ENCODE measurements around the gene GPHN. TPM values are rescaled to one million over a fixed set of nuclear protein-coding genes. Genes with fewer than 3 reads are reported as not detected.

GPHN gene
- total RNA-seq, 1 experiment from 2014 or later = 23.4 TPM

DNA sequence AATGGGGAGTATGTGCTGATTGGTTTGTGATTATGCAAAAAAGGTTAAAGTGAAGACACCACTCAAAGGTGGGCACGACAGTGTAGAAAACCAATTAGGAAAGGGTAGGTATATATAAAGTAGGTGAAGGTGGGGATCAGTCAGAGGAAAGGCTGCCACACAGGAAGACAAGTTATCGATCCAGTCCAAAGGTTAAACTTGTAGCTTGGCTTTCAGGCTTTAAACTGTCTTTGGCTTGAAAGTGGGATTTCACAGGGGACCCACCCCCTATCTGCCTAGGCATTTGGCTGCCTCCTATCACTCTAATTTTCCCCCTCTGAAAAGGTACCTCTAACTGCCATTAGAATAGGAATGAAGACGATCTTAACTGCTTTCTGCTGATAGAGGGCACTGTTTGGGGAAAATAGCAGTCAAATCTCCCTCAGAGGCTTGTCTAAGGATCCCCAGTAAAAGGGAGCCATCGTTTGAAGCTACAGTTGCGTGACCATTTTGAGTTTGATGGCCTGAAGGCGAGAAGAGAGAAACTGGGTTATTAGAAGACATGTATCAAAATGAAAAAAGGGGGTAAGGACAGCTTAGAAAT is 250.2 kb downstream of the GPHN start:
- no peaks in the 10 kb centered on the region for H3K9me2 ChIP-seq (replicated peaks; ENCODE audit: low read length)
- no peaks in the 10 kb centered on the region for H3K36me3 ChIP-seq (ENCODE audit: low read depth, low read length)
- BruUV-seq (replicated peaks) = no TSS peak
- H3K9me3 ChIP-seq (ENCODE audit: low read length) = no peaks in the 10 kb centered on the region
- no peaks in the 10 kb centered on the region for H3K4me1 ChIP-seq (ENCODE audit: insufficient read depth, low read length)
- no peak overlapping the region for H3K27ac ChIP-seq (ENCODE audit: low read length)
- H3K79me2 ChIP-seq (ENCODE audit: low read length) = no peaks in the 10 kb centered on the region
- H4K20me1 ChIP-seq (ENCODE audit: low read length) = no peaks in the 10 kb centered on the region
- TF ChIP-seq, protein P1, sequence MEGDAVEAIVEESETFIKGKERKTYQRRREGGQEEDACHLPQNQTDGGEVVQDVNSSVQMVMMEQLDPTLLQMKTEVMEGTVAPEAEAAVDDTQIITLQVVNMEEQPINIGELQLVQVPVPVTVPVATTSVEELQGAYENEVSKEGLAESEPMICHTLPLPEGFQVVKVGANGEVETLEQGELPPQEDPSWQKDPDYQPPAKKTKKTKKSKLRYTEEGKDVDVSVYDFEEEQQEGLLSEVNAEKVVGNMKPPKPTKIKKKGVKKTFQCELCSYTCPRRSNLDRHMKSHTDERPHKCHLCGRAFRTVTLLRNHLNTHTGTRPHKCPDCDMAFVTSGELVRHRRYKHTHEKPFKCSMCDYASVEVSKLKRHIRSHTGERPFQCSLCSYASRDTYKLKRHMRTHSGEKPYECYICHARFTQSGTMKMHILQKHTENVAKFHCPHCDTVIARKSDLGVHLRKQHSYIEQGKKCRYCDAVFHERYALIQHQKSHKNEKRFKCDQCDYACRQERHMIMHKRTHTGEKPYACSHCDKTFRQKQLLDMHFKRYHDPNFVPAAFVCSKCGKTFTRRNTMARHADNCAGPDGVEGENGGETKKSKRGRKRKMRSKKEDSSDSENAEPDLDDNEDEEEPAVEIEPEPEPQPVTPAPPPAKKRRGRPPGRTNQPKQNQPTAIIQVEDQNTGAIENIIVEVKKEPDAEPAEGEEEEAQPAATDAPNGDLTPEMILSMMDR (conservative IDR thresholded peaks at IDR 0.05; ENCODE audit: low read depth, low read length) = peak; percentile 48
- no peak for TF ChIP-seq EZH2 (IDR thresholded peaks at IDR 0.05; ENCODE audit: low read length, unreplicated experiment)
- TF ChIP-seq EZH2phosphoT487 (IDR thresholded peaks at IDR 0.05; ENCODE audit: borderline replicate concordance, low read length) = no peak
- no peaks in the 10 kb centered on the region for H3K27me3 ChIP-seq (ENCODE audit: low read length)
- no peak overlapping the region for H3K9ac ChIP-seq (ENCODE audit: low read length)
- ChIA-PET POLR2A (ENCODE audit: unreplicated experiment) (no interaction called here), CTCF (no interaction called here)
- no peak overlapping the region for H3K4me3 ChIP-seq (ENCODE audit: low read length)
- H3K4me2 ChIP-seq (ENCODE audit: low read length) = no peak overlapping the region
- H2AFZ ChIP-seq (ENCODE audit: low read length) = no peak overlapping the region
- peak; percentile 10 for DNase-seq
- H3F3A ChIP-seq (ENCODE audit: low read length, unreplicated experiment) = no peaks in the 10 kb centered on the region
- intact Hi-C loops (cut with micrococcal nuclease) = no loop called here
- ATAC-seq = no peak

DNA sequence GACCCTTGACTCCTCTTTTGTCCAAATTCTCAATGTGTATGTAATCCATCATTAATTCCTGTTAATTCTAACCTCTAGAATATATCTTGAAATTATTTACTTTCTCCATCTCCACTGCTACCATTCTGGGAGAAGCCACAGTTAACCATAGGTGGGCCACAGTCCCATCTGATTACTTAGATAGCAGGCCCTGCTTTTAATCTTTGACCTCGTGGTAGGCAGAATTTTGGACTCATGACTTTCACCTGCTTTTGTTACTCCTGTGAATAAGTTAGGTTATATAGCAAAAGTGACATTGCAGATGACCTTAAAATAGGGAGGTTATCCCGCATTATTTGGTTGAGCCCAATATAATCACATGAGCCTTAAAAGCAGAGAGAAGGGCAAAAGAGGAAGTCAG is 264.2 kb downstream of the GPHN start:
- POLR2A ChIA-PET (ENCODE audit: unreplicated experiment) = no interaction called here

DNA sequence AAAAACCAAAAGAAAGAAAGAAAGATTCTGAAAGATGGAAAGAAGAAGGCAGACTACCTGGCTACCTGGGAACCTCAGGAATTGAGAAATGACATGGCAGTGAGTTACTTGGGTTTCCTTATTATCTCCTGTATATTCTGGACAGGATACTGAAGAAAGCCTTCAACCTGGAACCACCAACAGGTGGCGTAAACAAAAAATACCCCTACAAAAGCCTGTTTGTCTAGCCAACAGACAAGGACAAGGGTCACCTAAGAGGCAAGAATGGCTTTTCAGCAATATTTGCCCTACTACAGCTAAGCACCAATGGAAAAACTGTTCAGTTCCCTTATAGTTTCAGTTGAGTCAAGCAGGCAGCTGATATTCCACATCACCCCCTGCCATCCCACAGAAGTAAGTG is 274.9 kb downstream of the GPHN start:
- no peak overlapping the region for H3K9ac ChIP-seq (ENCODE audit: low read length)
- no peaks in the 10 kb centered on the region for H3K36me3 ChIP-seq (ENCODE audit: low read depth, low read length)
- H3K9me2 ChIP-seq (replicated peaks; ENCODE audit: low read length) = no peaks in the 10 kb centered on the region
- CTCF ChIA-PET = no interaction called here
- POLR2A ChIA-PET (ENCODE audit: unreplicated experiment) = no interaction called here
- intact Hi-C loops (cut with micrococcal nuclease) = no loop called here
- no TSS peak for BruUV-seq (replicated peaks)
- ATAC-seq = no peak
- no peaks in the 10 kb centered on the region for H4K20me1 ChIP-seq (ENCODE audit: low read length)
- no peak overlapping the region for H3K4me2 ChIP-seq (ENCODE audit: low read length)
- H3K9me3 ChIP-seq (ENCODE audit: low read length) = no peaks in the 10 kb centered on the region
- no peaks in the 10 kb centered on the region for H3F3A ChIP-seq (ENCODE audit: low read length, unreplicated experiment)
- TF ChIP-seq EZH2 (IDR thresholded peaks at IDR 0.05; ENCODE audit: low read length, unreplicated experiment) = no peak
- TF ChIP-seq, protein P1 (conservative IDR thresholded peaks at IDR 0.05; ENCODE audit: low read depth, low read length) = 0 out of 2 replicates have a peak, but pooled peaks have one; percentile 31
- no peak overlapping the region for H3K27ac ChIP-seq (ENCODE audit: low read length)
- no peak overlapping the region for H2AFZ ChIP-seq (ENCODE audit: low read length)
- H3K79me2 ChIP-seq (ENCODE audit: low read length) = no peaks in the 10 kb centered on the region
- no peak overlapping the region for H3K4me3 ChIP-seq (ENCODE audit: low read length)
- no peaks in the 10 kb centered on the region for H3K27me3 ChIP-seq (ENCODE audit: low read length)
- peak; percentile 19 for DNase-seq
- no peaks in the 10 kb centered on the region for H3K4me1 ChIP-seq (ENCODE audit: insufficient read depth, low read length)

More for the DNA sequence above, 264.2 kb downstream of the GPHN start:
- Histone ChIP-seq H3K27ac (ENCODE audit: low read length) (no peak overlapping the region), H2AFZ (ENCODE audit: low read length) (no peak overlapping the region), H3K9me2 (replicated peaks; ENCODE audit: low read length) (no peaks in the 10 kb centered on the region), H3K9me3 (ENCODE audit: low read length) (no peaks in the 10 kb centered on the region), H3K36me3 (ENCODE audit: low read depth, low read length) (no peaks in the 10 kb centered on the region), H3K4me1 (ENCODE audit: insufficient read depth, low read length) (no peaks in the 10 kb centered on the region), H3K4me2 (ENCODE audit: low read length) (no peak overlapping the region), H3K9ac (ENCODE audit: low read length) (no peak overlapping the region), H4K20me1 (ENCODE audit: low read length) (no peaks in the 10 kb centered on the region), H3K27me3 (ENCODE audit: low read length) (no peaks in the 10 kb centered on the region), H3F3A (ENCODE audit: low read length, unreplicated experiment) (no peaks in the 10 kb centered on the region), H3K4me3 (ENCODE audit: low read length) (no peak overlapping the region), H3K79me2 (ENCODE audit: low read length) (no peaks in the 10 kb centered on the region)
- BruUV-seq (replicated peaks) = no TSS peak
- CTCF ChIA-PET = no interaction called here
- no peak for DNase-seq
- TF ChIP-seq EZH2phosphoT487 (IDR thresholded peaks at IDR 0.05; ENCODE audit: borderline replicate concordance, low read length) (no peak), EZH2 (IDR thresholded peaks at IDR 0.05; ENCODE audit: low read length, unreplicated experiment) (no peak)
- TF ChIP-seq, protein P1 (conservative IDR thresholded peaks at IDR 0.05; ENCODE audit: low read depth, low read length) = no peak
- no peak for ATAC-seq
- intact Hi-C loops (cut with micrococcal nuclease) = no loop called here

Measured in PC-3 (cell line).